ENCODE results near the gene KCNF1. TPM values are rescaled to one million over a fixed set of nuclear protein-coding genes. Genes with fewer than 3 reads are reported as not detected.
A peak's percentile ranks its signal among the peaks of the same experiment; 100 is the strongest.

Gene KCNF1, protein sequence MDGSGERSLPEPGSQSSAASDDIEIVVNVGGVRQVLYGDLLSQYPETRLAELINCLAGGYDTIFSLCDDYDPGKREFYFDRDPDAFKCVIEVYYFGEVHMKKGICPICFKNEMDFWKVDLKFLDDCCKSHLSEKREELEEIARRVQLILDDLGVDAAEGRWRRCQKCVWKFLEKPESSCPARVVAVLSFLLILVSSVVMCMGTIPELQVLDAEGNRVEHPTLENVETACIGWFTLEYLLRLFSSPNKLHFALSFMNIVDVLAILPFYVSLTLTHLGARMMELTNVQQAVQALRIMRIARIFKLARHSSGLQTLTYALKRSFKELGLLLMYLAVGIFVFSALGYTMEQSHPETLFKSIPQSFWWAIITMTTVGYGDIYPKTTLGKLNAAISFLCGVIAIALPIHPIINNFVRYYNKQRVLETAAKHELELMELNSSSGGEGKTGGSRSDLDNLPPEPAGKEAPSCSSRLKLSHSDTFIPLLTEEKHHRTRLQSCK
- 11.4 and 12.9 TPM in 2 replicates for polyA plus RNA-seq
- polyA minus RNA-seq, result 19.5 and 19.6 TPM in 2 replicates

DNA sequence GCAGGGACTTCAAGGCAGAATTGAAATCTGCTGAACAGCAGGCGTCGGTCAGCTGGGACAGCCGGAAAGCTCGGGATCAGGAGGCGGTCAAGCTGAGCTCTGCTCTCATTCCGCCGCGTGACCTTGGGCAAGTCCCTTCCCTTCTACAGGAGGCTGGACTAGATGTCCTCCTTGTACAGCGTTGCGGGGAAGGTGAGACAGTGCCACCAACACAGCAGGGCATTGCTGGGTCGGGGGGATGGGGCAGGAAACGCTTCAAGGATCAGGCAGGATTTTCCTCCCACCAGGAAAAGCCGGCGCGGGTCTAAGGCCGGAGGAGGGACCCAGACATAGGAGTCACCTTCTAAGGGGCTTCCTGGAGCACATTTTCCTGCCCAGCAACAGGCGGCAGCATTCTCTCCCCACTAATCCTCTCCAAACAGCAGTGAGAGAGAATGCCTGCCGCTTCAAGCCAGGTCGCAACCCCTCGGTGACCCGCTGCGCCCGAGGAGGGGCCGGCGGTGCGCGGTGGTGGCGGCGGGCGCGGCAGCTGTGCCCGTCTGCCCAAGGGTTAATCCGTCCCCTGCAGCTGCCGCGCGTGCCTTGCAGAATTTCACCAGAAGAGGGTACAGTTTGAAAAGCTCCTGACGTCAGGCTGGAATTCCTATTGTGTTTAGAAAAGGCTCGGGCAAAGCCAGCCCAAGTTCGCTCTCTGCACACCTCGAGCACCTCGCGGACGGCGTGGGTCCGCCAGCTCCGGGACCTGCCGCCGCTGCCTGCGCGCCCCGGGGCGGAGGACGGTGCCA is at the start of gene KCNF1:
Gene KCNF1, plus strand, starts transcription at position 644 of the 785 bp plus-strand sequence. CDS start 493 bp downstream, outside the sequence.
- Histone ChIP-seq H2AFZ (ENCODE audit: low read depth, low read length) (peak within 1 kb of the TSS; percentile 21), H3F3A (ENCODE audit: insufficient read depth, low read length, poor library complexity, severe bottlenecking) (no peaks in the 10 kb centered on the region), H4K20me1 (ENCODE audit: insufficient read depth) (no peaks in the 10 kb centered on the region), H3K27me3 (ENCODE audit: insufficient read depth, low read depth, low read length) (peaks cover 13% of the 10 kb centered on the region), H3K9me3 (ENCODE audit: low read length) (peaks cover 9% of the 10 kb centered on the region), H3K9me2 (ENCODE audit: insufficient read depth, low read length) (no peaks in the 10 kb centered on the region), H3K4me3 (ENCODE audit: low read length) (peak within 1 kb of the TSS; percentile 73), H3K4me2 (ENCODE audit: low read length) (peak within 1 kb of the TSS; percentile 48), H3K36me3 (ENCODE audit: insufficient read depth, low read length) (peaks cover 9% of the 10 kb centered on the region), H3K27ac (ENCODE audit: low read length) (peak within 1 kb of the TSS; percentile 16), H3K9ac (ENCODE audit: low read length) (peak within 1 kb of the TSS; percentile 66), H3K79me2 (replicated peaks; ENCODE audit: insufficient read depth, low read length) (no peaks in the 10 kb centered on the region)
- TF ChIP-seq EZH2 (IDR thresholded peaks at IDR 0.05; ENCODE audit: borderline replicate concordance, insufficient read depth, low read length, poor library complexity, severe bottlenecking), result no peak
- TF ChIP-seq, protein P1, sequence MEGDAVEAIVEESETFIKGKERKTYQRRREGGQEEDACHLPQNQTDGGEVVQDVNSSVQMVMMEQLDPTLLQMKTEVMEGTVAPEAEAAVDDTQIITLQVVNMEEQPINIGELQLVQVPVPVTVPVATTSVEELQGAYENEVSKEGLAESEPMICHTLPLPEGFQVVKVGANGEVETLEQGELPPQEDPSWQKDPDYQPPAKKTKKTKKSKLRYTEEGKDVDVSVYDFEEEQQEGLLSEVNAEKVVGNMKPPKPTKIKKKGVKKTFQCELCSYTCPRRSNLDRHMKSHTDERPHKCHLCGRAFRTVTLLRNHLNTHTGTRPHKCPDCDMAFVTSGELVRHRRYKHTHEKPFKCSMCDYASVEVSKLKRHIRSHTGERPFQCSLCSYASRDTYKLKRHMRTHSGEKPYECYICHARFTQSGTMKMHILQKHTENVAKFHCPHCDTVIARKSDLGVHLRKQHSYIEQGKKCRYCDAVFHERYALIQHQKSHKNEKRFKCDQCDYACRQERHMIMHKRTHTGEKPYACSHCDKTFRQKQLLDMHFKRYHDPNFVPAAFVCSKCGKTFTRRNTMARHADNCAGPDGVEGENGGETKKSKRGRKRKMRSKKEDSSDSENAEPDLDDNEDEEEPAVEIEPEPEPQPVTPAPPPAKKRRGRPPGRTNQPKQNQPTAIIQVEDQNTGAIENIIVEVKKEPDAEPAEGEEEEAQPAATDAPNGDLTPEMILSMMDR (IDR thresholded peaks at IDR 0.05; ENCODE audit: poor library complexity, severe bottlenecking), result peak; percentile 76
- TF ChIP-seq POLR2AphosphoS5 (IDR thresholded peaks at IDR 0.05), result peak; percentile 61
- peak; percentile 17 for TF ChIP-seq EP300 (conservative IDR thresholded peaks at IDR 0.05; ENCODE audit: poor library complexity, severe bottlenecking)
- TF ChIP-seq, protein P2, sequence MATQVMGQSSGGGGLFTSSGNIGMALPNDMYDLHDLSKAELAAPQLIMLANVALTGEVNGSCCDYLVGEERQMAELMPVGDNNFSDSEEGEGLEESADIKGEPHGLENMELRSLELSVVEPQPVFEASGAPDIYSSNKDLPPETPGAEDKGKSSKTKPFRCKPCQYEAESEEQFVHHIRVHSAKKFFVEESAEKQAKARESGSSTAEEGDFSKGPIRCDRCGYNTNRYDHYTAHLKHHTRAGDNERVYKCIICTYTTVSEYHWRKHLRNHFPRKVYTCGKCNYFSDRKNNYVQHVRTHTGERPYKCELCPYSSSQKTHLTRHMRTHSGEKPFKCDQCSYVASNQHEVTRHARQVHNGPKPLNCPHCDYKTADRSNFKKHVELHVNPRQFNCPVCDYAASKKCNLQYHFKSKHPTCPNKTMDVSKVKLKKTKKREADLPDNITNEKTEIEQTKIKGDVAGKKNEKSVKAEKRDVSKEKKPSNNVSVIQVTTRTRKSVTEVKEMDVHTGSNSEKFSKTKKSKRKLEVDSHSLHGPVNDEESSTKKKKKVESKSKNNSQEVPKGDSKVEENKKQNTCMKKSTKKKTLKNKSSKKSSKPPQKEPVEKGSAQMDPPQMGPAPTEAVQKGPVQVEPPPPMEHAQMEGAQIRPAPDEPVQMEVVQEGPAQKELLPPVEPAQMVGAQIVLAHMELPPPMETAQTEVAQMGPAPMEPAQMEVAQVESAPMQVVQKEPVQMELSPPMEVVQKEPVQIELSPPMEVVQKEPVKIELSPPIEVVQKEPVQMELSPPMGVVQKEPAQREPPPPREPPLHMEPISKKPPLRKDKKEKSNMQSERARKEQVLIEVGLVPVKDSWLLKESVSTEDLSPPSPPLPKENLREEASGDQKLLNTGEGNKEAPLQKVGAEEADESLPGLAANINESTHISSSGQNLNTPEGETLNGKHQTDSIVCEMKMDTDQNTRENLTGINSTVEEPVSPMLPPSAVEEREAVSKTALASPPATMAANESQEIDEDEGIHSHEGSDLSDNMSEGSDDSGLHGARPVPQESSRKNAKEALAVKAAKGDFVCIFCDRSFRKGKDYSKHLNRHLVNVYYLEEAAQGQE (IDR thresholded peaks at IDR 0.05; ENCODE audit: borderline replicate concordance), result no peak
- TF ChIP-seq MXI1 (conservative IDR thresholded peaks at IDR 0.05; ENCODE audit: poor library complexity, severe bottlenecking), result peak; percentile 55
- TF ChIP-seq SMC3 (conservative IDR thresholded peaks at IDR 0.05; ENCODE audit: poor library complexity), result peak; percentile 79
- no peak for TF ChIP-seq TAF1 (IDR thresholded peaks at IDR 0.05; ENCODE audit: low read depth)
- peak; percentile 69 for TF ChIP-seq RAD21 (conservative IDR thresholded peaks at IDR 0.05)

DNA sequence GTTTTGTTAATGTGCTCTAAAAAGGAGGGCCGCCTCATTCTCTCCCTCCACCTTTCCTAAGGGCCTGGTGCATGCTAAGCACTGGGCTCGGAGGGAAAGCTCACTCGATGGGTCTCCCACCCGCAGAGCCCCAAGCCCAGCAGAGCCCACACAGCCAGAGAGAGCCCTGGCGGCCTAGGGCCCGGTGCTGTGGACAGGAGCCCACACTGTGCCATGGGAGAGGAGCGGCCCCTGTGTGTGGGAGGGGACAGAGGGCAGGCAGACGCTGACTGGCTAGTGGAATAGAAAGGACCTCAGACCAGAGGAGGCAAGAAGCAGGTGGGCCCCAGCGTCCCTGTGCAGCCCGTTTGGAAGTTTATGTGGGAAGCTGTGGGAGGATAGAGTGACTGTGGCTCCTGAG is 49.4 kb upstream of the KCNF1 start:
- Histone ChIP-seq H3K79me2 (replicated peaks; ENCODE audit: insufficient read depth, low read length) (no peaks in the 10 kb centered on the region), H3K27ac (ENCODE audit: low read length) (no peak overlapping the region), H3K9me3 (ENCODE audit: low read length) (no peaks in the 10 kb centered on the region), H3K36me3 (ENCODE audit: insufficient read depth, low read length) (no peaks in the 10 kb centered on the region), H3K9ac (ENCODE audit: low read length) (no peak overlapping the region), H3K27me3 (ENCODE audit: insufficient read depth, low read depth, low read length) (no peaks in the 10 kb centered on the region), H3K4me2 (ENCODE audit: low read length) (no peak overlapping the region), H2AFZ (ENCODE audit: low read depth, low read length) (no peak overlapping the region), H3K4me3 (ENCODE audit: low read length) (no peak overlapping the region), H4K20me1 (ENCODE audit: insufficient read depth) (no peaks in the 10 kb centered on the region), H3F3A (ENCODE audit: insufficient read depth, low read length, poor library complexity, severe bottlenecking) (no peaks in the 10 kb centered on the region), H3K9me2 (ENCODE audit: insufficient read depth, low read length) (no peaks in the 10 kb centered on the region)
- TF ChIP-seq, protein P2 (IDR thresholded peaks at IDR 0.05; ENCODE audit: borderline replicate concordance), result no peak
- no peak for TF ChIP-seq RAD21 (conservative IDR thresholded peaks at IDR 0.05)
- TF ChIP-seq EP300 (conservative IDR thresholded peaks at IDR 0.05; ENCODE audit: poor library complexity, severe bottlenecking), result no peak
- TF ChIP-seq MXI1 (conservative IDR thresholded peaks at IDR 0.05; ENCODE audit: poor library complexity, severe bottlenecking), result no peak
- no peak for TF ChIP-seq EZH2 (IDR thresholded peaks at IDR 0.05; ENCODE audit: borderline replicate concordance, insufficient read depth, low read length, poor library complexity, severe bottlenecking)
- no peak for TF ChIP-seq SMC3 (conservative IDR thresholded peaks at IDR 0.05; ENCODE audit: poor library complexity)
- TF ChIP-seq, protein P1 (IDR thresholded peaks at IDR 0.05; ENCODE audit: poor library complexity, severe bottlenecking), result no peak
- no peak for TF ChIP-seq TAF1 (IDR thresholded peaks at IDR 0.05; ENCODE audit: low read depth)
- TF ChIP-seq POLR2AphosphoS5 (IDR thresholded peaks at IDR 0.05), result no peak
